Body of pancreas (tissue), 4 donors: Measurements from ENCODE around the gene PROZ. TPM values are rescaled to one million over a fixed set of nuclear protein-coding genes. Genes with fewer than 3 reads are reported as not detected.

Experiments used
- ATAC-seq: fragments of 150-250 bp; one replicate; pipeline ENCODE4 v1.9.1; 2016
- DNase-seq, 4 donors: peaks; one replicate each; pipeline ENCODE4 v3.0.0-alpha.2; 2019
- H3K27ac ChIP-seq, 4 donors: fragments of 200-600 bp; sonication (generic); 1 replicate in 3 of 4; 2 replicates in 1 of 4; pipeline versions ENCODE4 v1.5.1 to v1.6.1; 2016 to 2019; ENCODE audit warnings: mild to moderate bottlenecking in 1 of 4, mixed read lengths in 1 of 4, moderate library complexity in 1 of 4
- H3K27me3 ChIP-seq, 2 donors: fragments of 200-600 bp; sonication (generic); one replicate each; pipeline ENCODE4 v1.6.0; 2016; ENCODE audit warnings: mild to moderate bottlenecking in 1 of 2
- H3K36me3 ChIP-seq, 2 donors: fragments of 200-600 bp; sonication (generic); replicated peaks in 1 of 2; 2 replicates each; pipeline ENCODE4 v1.5.1; 2016; ENCODE audit warnings: low read depth in 2 of 2; ENCODE audit not compliant: insufficient read depth in 1 of 2
- H3K4me1 ChIP-seq: fragments of 200-600 bp; sonication (generic); one replicate; pipeline ENCODE4 v1.6.0; 2016
- H3K4me3 ChIP-seq, 2 donors: fragments of 200-600 bp; sonication (generic); 1 replicate in 1 of 2; 2 replicates in 1 of 2; pipeline ENCODE4 v1.5.1; 2016 to 2019
- H3K9me3 ChIP-seq, 3 donors: fragments of 200-600 bp; sonication (generic); 1 replicate in 2 of 3; 2 replicates in 1 of 3; pipeline ENCODE4 v1.5.1; 2016
- POLR2A ChIP-seq, 3 donors: fragments of 450-650 bp; IDR thresholded peaks; one replicate each; pipeline ENCODE4 v1.6.1; 2016; ENCODE audit warnings: antibody characterized with exemption in 3 of 3, mild to moderate bottlenecking in 2 of 3
- WGBS, 2 donors: methylation state at CpG; one replicate each; pipeline ENCODE4 v1.1.5; 2017; 5-methylcytosine and 5-hydroxymethylcytosine counted together
- intact Hi-C: fragments of 100-400 bp; cut with DNase I; formaldehyde crosslinking; loops from one replicate; pipeline ENCODE4 v1.15.1; 2023
- total RNA-seq, 2 donors: library from RNA; depleted of rRNA; stranded (reverse); fragments of >200 nt; gene quantifications; one replicate each; pipeline ENCODE4 v1.1.0, GENCODE V29; 2016
- TF ChIP-seq, protein P1 (sequence below), 7 experiments: fragments of 450-650 bp in 4 of 7; fragments of 200-600 bp in 3 of 7; sonication (generic) in 3 of 7; IDR thresholded peaks; one replicate each; pipeline ENCODE4 v1.5.1; 2016 to 2019; ENCODE audit warnings: antibody characterized with exemption in 7 of 7

The PROZ gene
- total RNA-seq, 2 donors from 2014 or later = not detected

DNA sequence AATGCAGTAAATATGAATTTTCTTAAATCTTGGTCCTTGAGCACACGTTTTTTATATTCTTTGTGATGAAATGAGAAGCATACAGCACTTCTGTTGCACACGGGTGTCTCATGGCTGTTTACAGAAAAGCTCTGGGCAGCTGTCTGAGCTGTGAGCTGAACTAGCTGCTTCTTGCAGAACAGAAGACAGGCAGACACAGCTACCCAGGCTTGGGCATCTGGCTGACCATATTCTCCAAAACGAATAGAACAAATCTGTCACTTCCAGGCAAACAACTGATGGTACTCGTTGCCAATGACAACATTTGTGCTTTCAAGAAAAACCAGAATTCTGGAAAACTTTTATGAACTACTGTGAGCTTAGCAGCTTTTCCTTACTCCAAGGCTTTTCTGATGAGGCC is 33.8 kb downstream of the PROZ start:
- TF ChIP-seq, protein P1, sequence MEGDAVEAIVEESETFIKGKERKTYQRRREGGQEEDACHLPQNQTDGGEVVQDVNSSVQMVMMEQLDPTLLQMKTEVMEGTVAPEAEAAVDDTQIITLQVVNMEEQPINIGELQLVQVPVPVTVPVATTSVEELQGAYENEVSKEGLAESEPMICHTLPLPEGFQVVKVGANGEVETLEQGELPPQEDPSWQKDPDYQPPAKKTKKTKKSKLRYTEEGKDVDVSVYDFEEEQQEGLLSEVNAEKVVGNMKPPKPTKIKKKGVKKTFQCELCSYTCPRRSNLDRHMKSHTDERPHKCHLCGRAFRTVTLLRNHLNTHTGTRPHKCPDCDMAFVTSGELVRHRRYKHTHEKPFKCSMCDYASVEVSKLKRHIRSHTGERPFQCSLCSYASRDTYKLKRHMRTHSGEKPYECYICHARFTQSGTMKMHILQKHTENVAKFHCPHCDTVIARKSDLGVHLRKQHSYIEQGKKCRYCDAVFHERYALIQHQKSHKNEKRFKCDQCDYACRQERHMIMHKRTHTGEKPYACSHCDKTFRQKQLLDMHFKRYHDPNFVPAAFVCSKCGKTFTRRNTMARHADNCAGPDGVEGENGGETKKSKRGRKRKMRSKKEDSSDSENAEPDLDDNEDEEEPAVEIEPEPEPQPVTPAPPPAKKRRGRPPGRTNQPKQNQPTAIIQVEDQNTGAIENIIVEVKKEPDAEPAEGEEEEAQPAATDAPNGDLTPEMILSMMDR (IDR thresholded peaks at IDR 0.05) = no peak
- no peak for TF ChIP-seq POLR2A (IDR thresholded peaks at IDR 0.05)
- WGBS, 2 donors = 80 to 85% methylated on average over 4 of the region's 4 CpGs
- Histone ChIP-seq H3K9me3 (no peaks in the 10 kb centered on the region), H3K36me3 (peaks cover 0 to 12% of the 10 kb centered on the region in 2 donors), H3K4me1 (peaks cover 13% of the 10 kb centered on the region), H3K27ac (no peak overlapping the region), H3K27me3 (no peaks in the 10 kb centered on the region), H3K4me3 (no peak overlapping the region)
- ATAC-seq (no peak), DNase-seq (no peak)
- intact Hi-C loops = no loop called here

DNA sequence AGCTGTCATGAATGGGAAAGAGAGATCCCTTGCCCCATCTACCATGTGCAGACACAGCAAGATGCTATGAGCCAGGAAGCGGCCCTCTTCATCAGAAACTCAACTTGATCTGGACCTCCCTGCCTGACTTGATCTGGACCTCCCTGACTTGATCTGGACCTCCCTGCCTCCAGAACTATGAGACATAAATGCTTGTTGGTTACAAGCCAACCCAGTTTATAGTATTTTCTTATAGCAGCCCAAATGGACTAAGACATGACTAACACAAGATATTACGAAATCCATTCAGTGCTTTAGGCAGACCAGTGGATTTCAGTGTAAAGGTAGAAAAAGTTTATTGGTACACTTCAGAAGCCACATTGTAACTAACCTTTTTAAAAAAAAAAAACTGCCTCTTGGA is 34.5 kb downstream of the PROZ start:
- Histone ChIP-seq H3K27ac (no peak overlapping the region), H3K27me3 (no peaks in the 10 kb centered on the region), H3K4me1 (peaks cover 13% of the 10 kb centered on the region), H3K4me3 (no peak overlapping the region), H3K36me3 (peaks cover 3 to 17% of the 10 kb centered on the region in 2 donors), H3K9me3 (no peaks in the 10 kb centered on the region)
- WGBS, 2 donors = 95 to 96% methylated on average over 2 of the region's 2 CpGs
- TF ChIP-seq, protein P1 (IDR thresholded peaks at IDR 0.05) = no peak
- no peak for TF ChIP-seq POLR2A (IDR thresholded peaks at IDR 0.05)
- intact Hi-C loops = no loop called here
- DNase-seq (no peak), ATAC-seq (no peak)

DNA sequence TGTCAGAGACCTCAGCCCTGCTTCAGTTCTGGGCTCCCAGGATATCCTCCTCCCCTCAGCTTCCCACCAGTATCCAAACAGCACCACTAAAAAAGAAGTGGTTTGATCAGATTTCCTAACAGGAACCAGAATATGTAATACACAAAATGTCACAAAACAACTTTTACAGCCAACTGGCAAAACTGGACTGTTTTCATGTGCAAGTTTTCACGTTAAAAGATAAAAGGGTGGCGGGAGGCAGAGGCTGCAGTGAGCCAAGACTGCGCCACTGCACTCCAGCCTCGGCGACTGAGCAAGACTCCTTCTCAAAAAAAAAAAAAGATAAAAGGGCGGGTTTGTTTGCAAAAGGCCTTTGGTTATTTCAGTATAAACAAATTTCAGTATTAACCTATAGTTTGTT is 36.9 kb downstream of the PROZ start:
- H3K4me1 ChIP-seq = peaks cover 13% of the 10 kb centered on the region
- 22 to 27% methylated on average over 6 of the region's 6 CpGs for WGBS, 2 donors
- intact Hi-C loops = no loop called here
- peaks cover 3 to 22% of the 10 kb centered on the region in 2 donors for H3K36me3 ChIP-seq
- ATAC-seq (peak; percentile 70), DNase-seq (peak in 2 of 4 donors; percentile 38 to 50)
- H3K4me3 ChIP-seq = no peak overlapping the region
- TF ChIP-seq POLR2A (IDR thresholded peaks at IDR 0.05) = no peak
- TF ChIP-seq, protein P1 (IDR thresholded peaks at IDR 0.05) = no peak
- H3K27ac ChIP-seq = peak overlapping the region in 2 of 4 donors; percentile 30 to 51
- H3K9me3 ChIP-seq = no peaks in the 10 kb centered on the region
- no peaks in the 10 kb centered on the region for H3K27me3 ChIP-seq

DNA sequence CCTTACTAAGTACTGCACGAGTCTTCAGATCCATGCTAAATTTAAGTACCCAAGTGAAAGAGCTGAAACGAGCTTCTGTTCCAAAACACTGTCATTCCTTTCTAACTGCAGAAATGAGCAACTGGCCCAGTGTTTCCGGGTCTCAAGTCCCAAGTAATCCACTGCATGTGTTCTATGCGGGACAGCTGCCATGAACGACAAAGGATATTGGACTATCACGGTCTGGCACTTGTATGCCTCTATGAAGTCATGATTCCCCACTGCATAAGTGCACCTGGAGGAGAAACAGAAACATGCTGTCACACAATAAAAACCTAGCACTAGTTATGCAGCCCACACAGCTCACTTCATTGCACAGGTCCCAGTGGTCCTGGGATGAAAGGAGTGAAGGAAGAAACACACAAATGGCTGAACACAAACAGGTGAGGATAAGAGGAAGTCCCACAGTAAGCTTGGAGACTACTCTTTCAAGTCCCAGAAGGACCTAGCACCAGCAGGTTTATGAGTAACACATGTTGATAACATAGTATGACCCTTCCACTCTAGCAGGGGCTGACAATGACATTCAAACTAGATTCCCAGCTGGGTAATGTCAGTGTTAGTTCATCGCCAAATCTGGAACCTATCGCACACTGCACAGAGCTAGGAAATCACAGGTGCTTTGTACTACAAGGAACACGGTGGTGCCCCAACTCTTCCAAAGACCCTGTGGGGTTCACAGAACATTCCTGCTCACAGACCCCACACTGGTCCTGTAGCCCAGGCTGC is 38.7 kb downstream of the PROZ start:
- Histone ChIP-seq H3K27me3 (no peaks in the 10 kb centered on the region), H3K4me1 (peaks cover 13% of the 10 kb centered on the region), H3K4me3 (no peak overlapping the region), H3K9me3 (no peaks in the 10 kb centered on the region), H3K36me3 (peaks cover 3 to 22% of the 10 kb centered on the region in 2 donors), H3K27ac (no peak overlapping the region)
- TF ChIP-seq, protein P1 (IDR thresholded peaks at IDR 0.05) = no peak
- TF ChIP-seq POLR2A (IDR thresholded peaks at IDR 0.05) = no peak
- intact Hi-C loops = no loop called here
- WGBS, 2 donors = 87 to 88% methylated on average over 9 of the region's 9 CpGs
- no peak for DNase-seq
- no peak for ATAC-seq

DNA sequence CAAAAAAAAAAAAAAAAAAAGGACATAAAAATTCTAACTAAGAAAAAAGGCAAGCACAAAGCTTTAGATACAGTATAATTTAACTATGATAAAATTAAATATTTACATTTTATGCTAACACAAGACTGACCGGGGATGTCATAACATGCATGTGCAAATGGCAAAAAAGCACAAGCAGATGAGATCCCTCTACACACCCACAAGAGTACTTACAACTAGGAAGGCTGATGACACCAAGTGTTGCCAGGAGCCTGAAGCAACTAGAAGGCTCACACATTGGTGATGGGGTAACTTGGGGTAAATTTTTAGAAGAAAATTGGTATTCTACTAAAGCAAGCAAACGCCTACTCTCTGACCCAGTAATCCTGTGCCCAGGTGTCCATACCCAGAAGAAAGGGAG is 43.4 kb downstream of the PROZ start:
- DNase-seq (no peak), ATAC-seq (no peak)
- no peak overlapping the region for H3K27ac ChIP-seq
- no peak for TF ChIP-seq POLR2A (IDR thresholded peaks at IDR 0.05)
- TF ChIP-seq, protein P1 (IDR thresholded peaks at IDR 0.05) = no peak
- whole genome bisulfite sequencing, 2 donors = 80 to 86% methylated on average over 2 of the region's 2 CpGs
- intact Hi-C loops = no loop called here
- H3K4me1 ChIP-seq = peaks cover 27% of the 10 kb centered on the region
- no peaks in the 10 kb centered on the region for H3K27me3 ChIP-seq
- H3K4me3 ChIP-seq = no peak overlapping the region
- H3K36me3 ChIP-seq = peaks cover 3 to 15% of the 10 kb centered on the region in 2 donors
- no peaks in the 10 kb centered on the region for H3K9me3 ChIP-seq
